Islet precursor cell (in vitro differentiated cells): ENCODE results near the gene ZFYVE9.
"Not testable (repeated sequence)": the region's sequence is repeated elsewhere in the genome, so short reads cannot be mapped to it uniquely, and the experiment has no call there.

Experiments
- DNase-seq: peaks from one replicate; pipeline ENCODE4 v3.0.0-alpha.2; 2018

ZFYVE9 gene

GRCh38 chr1:52191395-52191965 lies 49.6 kb downstream of the ZFYVE9 start:
- no peak for DNase-seq

GRCh38 chr1:52192024-52192423 lies 50.1 kb downstream of the ZFYVE9 start:
- no peak for DNase-seq

- no peak for DNase-seq
These were observed 50.5 kb downstream of the ZFYVE9 start for GRCh38 chr1:52192436-52192835.

- no peak for DNase-seq
These were observed 52.1 kb downstream of the ZFYVE9 start for GRCh38 chr1:52193985-52194384.

DNA sequence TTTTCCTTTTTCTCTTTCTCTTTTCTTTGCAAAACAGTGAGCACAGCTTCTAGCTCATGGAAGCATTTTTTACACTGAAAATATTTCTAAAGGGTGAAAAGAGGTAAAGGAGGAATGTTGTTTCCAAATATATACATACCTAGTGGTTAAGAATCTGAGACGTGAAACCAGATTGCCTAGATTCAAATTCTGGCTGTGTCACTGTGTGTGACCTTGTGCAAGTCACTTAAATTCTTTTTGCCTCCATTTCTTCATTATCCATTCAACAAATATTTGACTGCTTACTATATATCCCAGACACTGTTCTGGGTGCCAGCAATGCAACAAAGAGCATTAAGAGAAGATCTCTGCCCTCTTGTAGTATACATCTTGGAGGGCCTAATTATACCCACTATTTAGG lies 53.3 kb downstream of the ZFYVE9 start:
- DNase-seq: no peak

DNA sequence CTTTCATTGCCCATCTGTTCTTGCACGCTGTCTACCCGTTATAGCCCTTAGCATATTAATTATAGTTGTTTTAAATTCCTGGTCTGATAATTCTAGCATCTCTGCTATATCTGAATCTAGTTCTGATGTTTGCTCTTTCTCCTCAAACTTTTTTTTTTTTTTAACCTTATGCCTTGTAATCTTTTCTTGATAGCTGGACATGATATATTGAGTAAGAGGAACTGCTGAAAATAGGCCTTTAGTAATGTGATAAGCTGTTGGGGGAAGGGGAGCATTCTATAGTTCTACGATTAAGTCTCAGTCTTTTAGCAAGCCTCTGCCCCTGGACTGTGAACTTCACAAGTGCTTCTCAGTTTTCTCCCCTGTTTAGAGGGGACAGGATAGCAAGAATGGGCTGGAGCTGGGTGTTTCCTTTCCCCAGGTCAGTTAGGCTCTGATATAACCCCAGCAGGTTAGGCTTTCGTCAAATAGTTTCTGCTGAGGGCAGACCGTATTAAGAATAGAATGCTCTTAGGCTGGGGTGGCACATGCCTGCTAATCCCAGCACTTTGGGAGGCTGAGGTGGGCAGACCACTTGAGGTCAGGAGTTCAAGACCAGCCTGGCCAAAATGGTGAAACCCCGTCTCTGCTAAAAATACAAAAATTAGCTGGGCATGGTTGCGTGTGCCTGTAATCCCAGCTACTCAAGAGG lies 62.2 kb downstream of the ZFYVE9 start:
- DNase-seq: no peak

DNA sequence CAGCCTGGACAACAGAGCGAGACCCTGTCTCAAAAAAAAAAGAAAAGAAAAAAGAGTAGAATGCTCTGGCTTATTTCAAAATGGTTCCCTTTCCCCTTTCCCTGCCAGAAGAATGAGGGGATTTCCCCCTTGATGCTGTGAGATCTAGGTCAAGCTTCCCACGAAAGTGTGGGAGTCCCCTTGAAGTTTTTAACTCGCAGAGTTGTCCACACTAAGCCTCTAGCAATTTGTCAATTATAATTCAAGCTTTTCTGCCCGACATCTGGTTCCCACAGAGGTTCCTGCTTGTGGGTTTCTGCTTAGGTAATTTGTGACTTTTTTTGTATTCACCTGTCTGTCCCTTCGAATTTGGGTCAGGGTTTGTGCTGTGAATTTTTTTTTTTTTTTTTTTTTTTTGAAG lies 62.8 kb downstream of the ZFYVE9 start:
- no peak for DNase-seq

DNA sequence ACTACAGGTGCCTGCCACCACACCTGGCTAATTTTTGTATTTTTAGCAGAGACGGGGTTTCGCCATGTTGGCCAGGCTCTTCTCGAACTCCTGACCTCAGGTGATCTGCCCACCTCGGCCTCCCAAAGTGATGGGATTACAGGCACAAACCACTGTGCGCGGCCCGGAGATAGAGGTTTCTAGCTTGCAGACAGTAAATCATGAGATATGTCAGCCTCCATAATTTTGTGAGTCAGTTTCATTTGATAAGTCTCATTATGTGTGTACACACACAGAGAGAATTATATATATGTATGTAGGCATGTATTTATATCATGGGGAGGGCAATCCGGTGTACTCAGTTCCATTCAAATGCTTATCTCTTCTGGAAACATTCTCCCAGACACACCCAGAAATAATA lies 64.8 kb downstream of the ZFYVE9 start:
- not testable (repeated sequence) for DNase-seq

- no peak for DNase-seq
These were observed 67.5 kb downstream of the ZFYVE9 start for GRCh38 chr1:52209429-52209828.

- DNase-seq: no peak
These were observed 68.2 kb downstream of the ZFYVE9 start for GRCh38 chr1:52210044-52210443.

DNA sequence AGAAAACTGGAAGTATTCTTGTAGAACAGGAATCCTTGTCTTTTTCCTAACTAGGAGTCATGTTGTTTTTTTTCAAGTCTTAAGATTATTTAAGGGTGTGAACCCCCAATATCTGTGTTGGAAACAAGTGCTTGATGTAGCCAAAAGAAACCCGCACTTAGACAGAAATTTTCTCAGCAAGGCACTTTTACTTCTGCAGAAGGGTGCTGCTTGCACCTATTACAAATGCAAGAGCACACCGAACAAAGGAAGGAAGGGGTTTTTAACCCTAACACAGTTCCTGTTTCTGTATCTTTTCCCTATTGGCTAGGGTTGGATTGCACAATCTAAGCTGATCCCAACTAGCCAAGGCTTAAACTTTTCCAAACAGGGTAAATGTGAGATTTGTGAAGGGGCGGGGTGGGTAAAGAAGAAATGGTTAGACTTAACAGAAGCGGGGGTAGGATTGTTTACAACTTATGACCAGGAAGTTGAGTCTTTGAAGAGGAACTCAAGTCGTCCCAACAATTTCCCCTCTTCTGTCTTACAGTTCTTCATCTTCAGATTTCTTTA lies 75.1 kb downstream of the ZFYVE9 start:
- DNase-seq: no peak

DNA sequence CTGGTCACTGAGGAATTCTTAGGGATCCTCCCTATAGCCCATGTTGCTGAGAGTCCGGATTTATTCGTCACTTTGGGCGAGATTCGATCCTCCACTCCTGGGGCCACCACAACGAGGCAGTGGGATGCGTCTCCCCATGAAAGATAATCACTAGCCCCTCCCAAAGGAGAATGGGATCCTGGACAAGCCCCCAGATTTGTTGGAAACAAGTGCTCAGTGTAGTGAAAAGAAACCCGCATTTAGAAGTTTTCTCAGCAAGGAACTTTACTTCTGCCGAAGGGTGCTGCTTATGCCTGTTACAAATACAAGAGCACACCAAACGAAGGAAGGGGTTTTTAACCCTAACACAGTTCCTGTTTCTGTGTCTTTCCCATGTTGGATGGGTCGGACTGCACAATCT lies 83.3 kb downstream of the ZFYVE9 start:
- no peak for DNase-seq

- no peak for DNase-seq
These were observed 87.6 kb downstream of the ZFYVE9 start for GRCh38 chr1:52229494-52229893.

DNA sequence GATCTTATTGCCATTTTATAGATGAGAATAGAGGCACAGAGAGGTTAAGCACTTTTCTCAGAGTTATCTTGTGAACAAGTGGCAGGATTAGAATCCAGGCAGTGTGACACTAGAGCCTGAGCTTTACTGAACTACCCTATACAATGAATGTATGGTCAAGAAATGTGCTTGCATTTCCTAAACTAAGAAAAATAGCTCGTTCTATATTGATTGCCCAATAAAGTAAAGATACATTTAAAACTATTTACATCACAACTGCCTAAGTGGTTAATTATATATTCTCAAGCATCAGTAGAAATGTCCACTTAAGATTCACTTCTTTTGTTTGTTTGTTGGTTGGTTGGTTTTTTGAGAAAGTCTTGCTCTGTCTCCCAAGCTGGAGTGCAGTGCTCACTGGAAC lies 91.6 kb downstream of the ZFYVE9 start:
- no peak for DNase-seq

GRCh38 chr1:52234014-52234413 lies 92.1 kb downstream of the ZFYVE9 start:
- no peak for DNase-seq

DNA sequence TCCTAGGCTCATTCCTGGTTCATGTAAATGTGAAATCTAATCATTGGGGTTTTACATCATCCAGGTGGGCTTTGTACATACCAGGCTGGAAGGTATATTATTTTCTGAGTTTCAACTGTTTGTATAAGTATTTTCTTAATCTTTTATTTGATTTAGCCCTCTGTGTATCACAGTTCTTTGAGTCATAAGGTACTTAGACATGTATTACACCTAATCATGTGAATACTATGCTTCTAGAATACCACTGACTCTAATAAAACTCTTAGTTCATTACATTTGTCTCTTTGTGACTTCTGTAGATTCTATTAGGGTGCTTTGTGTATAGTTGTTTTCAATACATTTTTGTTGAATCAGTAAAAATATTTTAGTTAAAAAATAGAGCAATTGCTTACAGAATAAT lies 92.8 kb downstream of the ZFYVE9 start:
- no peak for DNase-seq

DNA sequence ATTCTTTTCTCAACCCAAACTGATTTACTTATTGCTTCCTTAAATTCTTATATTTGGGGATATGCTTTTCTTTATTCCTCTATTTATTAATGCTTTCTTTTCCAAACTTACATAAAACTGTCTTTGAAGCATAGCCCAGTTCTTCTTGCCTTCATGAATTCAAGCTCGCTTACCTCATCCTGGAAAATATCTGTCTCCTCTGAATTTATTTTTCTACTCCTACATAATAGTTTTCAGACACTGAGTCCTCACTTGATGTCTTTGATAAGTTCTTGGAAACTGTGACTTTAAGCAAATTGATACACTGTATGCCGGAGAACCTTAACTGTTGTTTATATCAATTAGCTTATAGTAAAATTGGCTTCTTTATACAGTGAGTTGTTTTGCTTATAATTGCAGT lies 93.8 kb downstream of the ZFYVE9 start:
- no peak for DNase-seq

DNA sequence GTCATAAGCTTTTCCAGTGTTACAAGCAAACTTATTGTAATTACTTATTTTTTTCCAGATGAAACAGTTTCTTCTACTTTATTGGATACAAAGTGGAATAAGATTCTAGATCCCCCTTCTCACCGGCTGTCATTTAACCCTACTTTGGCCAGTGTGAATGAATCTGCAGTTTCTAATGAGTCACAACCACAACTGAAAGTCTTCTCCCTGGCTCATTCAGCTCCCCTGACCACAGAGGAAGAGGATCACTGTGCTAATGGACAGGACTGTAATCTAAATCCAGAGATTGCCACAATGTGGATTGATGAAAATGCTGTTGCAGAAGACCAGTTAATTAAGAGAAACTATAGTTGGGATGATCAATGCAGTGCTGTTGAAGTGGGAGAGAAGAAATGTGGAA lies 95.5 kb downstream of the ZFYVE9 start:
- DNase-seq: no peak

GRCh38 chr1:52238474-52238873 lies 96.6 kb downstream of the ZFYVE9 start:
- DNase-seq: no peak

DNA sequence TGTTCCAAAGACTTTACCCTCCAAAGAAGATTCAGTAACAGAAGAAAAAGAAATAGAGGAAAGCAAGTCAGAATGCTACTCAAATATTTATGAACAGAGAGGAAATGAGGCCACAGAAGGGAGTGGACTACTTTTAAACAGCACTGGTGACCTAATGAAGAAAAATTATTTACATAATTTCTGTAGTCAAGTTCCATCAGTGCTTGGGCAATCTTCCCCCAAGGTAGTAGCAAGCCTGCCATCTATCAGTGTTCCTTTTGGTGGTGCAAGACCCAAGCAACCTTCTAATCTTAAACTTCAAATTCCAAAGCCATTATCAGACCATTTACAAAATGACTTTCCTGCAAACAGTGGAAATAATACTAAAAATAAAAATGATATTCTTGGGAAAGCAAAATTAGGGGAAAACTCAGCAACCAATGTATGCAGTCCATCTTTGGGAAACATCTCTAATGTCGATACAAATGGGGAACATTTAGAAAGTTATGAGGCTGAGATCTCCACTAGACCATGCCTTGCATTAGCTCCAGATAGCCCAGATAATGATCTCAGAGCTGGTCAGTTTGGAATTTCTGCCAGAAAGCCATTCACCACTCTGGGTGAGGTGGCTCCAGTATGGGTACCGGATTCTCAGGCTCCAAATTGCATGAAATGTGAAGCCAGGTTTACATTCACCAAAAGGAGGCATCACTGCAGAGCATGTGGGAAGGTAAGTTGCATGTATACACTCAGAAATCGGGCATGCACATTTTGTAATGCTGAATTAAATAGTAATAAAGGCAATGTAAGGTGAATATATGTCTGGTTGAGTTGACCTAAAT lies 97.2 kb downstream of the ZFYVE9 start:
- no peak for DNase-seq

DNA sequence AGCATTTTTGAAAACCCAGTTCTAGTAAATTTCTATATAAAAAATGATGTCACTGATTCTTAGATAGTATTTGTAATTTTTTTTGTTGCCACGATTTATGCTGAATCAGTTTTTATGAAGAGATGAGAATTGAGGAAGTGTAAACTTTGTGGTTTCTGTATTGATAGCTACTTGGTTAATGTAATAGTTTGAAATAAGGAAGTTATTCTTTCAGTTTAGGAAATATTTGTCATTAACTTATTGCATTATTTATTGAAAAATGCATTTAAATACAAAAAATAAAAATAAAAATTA lies 97.8 kb downstream of the ZFYVE9 start:
- DNase-seq: no peak

DNA sequence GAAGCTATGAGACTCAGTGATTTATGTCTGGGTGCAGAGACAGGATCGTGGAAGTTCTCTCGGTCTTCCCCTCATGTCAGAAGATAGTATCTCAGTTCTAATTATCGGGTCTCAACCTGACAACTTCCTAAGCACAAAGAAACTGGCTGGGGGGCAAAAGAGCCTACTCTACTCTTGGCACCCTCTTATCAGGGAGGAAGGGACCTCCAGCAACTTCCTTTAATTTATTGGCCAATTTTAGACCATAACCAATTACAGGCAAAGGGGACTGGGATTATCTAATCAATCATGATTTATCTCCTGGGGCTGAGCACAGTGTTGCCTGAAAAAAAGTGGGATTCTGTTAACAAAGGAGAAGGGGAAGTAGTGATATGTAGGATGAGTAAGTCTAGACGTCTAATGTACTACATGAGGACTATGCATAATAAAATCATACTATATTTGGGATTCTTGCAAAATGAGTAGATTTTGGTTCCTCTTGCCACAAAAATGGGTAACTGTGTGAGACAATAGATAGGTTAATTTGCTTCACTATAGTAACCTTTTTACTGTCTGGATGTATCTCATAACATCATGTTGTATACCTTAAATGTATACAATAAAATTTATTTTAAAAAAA lies 98.8 kb downstream of the ZFYVE9 start:
- DNase-seq: no peak

GRCh38 chr1:52243221-52243987 lies 101.5 kb downstream of the ZFYVE9 start:
- DNase-seq: no peak
